Measurements from ENCODE around the gene ATAT1. TPM values are rescaled to one million over a fixed set of nuclear protein-coding genes. Genes with fewer than 3 reads are reported as not detected.
"Not testable (repeated sequence)": the region's sequence is repeated elsewhere in the genome, so short reads cannot be mapped to it uniquely, and the experiment has no call there.

ATAT1 gene
- total and polyA plus RNA-seq, 9 of the 15 experiments (the other 6 are each of a cell fraction or from before 2014, with no cell fraction given) = 0.65 to 5.8 (median 1.6) TPM

DNA sequence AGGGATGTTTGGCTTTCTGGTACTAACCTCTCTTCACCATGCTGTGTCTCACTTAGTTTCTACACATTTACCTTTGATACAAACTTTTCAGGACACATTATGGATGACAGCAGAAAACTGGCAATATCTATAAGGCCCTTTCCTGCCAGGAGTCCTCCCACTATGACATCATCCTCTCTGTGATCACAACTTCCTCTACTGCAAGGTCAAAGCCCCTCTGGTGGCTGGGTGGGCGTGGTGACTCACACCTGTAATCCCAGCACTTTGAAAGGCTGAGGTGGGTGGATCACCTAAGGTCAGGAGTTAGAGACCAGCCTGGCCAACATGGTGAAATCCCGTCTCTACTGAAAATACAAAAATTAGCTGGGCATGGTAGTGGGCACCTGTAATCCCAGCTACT, 39.6 kb downstream of the ATAT1 start:
- BruUV-seq (replicated peaks) = not testable (repeated sequence)

More for the DNA sequence above, 39.6 kb downstream of the ATAT1 start:
- in situ Hi-C loops (cut with MboI); H3K9me3 ChIP-seq (replicated peaks; ENCODE audit: control insufficient read depth, insufficient read depth, low read depth, low read length); H3K27me3 ChIP-seq (ENCODE audit: control insufficient read depth in 2 of 2, insufficient read depth in 2 of 2, low read length in 2 of 2); H3K9me1 ChIP-seq (ENCODE audit: control insufficient read depth, insufficient read depth, low read length); H3K4me2 ChIP-seq (ENCODE audit: insufficient read depth, low read length); intact Hi-C loops (cut with micrococcal nuclease); H2AFZ ChIP-seq (ENCODE audit: low read depth, low read length); H3K9ac ChIP-seq (ENCODE audit: insufficient read depth in 1 of 2, low read depth in 2 of 2, low read length in 2 of 2); H3K79me2 ChIP-seq (ENCODE audit: control insufficient read depth, insufficient read depth, low read length); H3K4me3 ChIP-seq; H4K20me1 ChIP-seq (replicated peaks; ENCODE audit: control insufficient read depth, insufficient read depth, low read length); TF ChIP-seq CEBPG (CRISPR knock-in tag; IDR thresholded peaks at IDR 0.05); JUN (CRISPR knock-in tag; IDR thresholded peaks at IDR 0.05; ENCODE audit: borderline replicate concordance): not testable (repeated sequence)
- peaks cover 83% of the 10 kb centered on the region for H3K36me3 ChIP-seq (ENCODE audit: control insufficient read depth, insufficient read depth, low read length)
- peak in 3 of 4 experiments; percentile 39 to 67 (median 56) for DNase-seq (ENCODE audit: extremely low read depth in 1 of 4, low spot score in 3 of 4)
- FAIRE-seq = peak; percentile 58
- H3K27ac ChIP-seq (ENCODE audit: extremely low read depth, low read depth, low read length) = peak overlapping the region; percentile 39; the same call in 2 of the 3 replicates
- POLR2A ChIA-PET = interaction anchor here (0.6 to 1.2 kb wide), 2 partner anchors 25 to 122 kb away, joined by 4 to 5 read pairs; no protein-coding TSS in a partner anchor
- TF ChIP-seq ZEB2 (IDR thresholded peaks at IDR 0.05) (0 out of 2 replicates have a peak, but pooled peaks have one; percentile 57), ZBTB7A (IDR thresholded peaks at IDR 0.05; ENCODE audit: borderline replicate concordance, control insufficient read depth, low read depth, low read length) (peak; percentile 26; the same call in 1 of the 2 replicates), EGR1 (conservative IDR thresholded peaks at IDR 0.05) (peak; percentile 90), DPF2 (IDR thresholded peaks at IDR 0.05) (peak; percentile 62), JUND (IDR thresholded peaks at IDR 0.05; ENCODE audit: borderline replicate concordance, low read depth, low read length) (peak; percentile 80), JUND (tag; IDR thresholded peaks at IDR 0.05; ENCODE audit: borderline replicate concordance, low read depth, low read length) (0 out of 3 replicates have a peak, but pooled peaks have one; percentile 44), ZNF263 (CRISPR knock-in tag; IDR thresholded peaks at IDR 0.05; ENCODE audit: borderline replicate concordance) (peak; percentile 22; the same call in 1 of the 2 replicates), SMARCE1 (IDR thresholded peaks at IDR 0.05) (peak; percentile 52), KDM1A (IDR thresholded peaks at IDR 0.05) (peak in 1 of 2 experiments; percentile 48; a peak in 2 of 4 replicates), CREM (IDR thresholded peaks at IDR 0.05; ENCODE audit: low read depth) (peak; percentile 42; the same call in 1 of the 2 replicates), CEBPG (tag; conservative IDR thresholded peaks at IDR 0.05 in 1 of 2, IDR thresholded peaks at IDR 0.05 in 1 of 2) (0 out of 4 replicates have a peak, but pooled peaks of 1 of the 2 experiments have one; percentile 13), CBFA2T3 (IDR thresholded peaks at IDR 0.05) (0 out of 2 replicates have a peak, but pooled peaks have one; percentile 5), JUN (IDR thresholded peaks at IDR 0.05; ENCODE audit: borderline replicate concordance, low read depth, low read length) (peak; percentile 43; the same call in 1 of the 2 replicates), ATF7 (IDR thresholded peaks at IDR 0.05) (peak; percentile 88), ARID1B (IDR thresholded peaks at IDR 0.05) (peak; percentile 47; the same call in 1 of the 2 replicates)
- TF ChIP-seq, protein P1, sequence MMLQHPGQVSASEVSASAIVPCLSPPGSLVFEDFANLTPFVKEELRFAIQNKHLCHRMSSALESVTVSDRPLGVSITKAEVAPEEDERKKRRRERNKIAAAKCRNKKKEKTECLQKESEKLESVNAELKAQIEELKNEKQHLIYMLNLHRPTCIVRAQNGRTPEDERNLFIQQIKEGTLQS (IDR thresholded peaks at IDR 0.05) = peak; percentile 96
- TF ChIP-seq, protein P1 (CRISPR knock-in tag; conservative IDR thresholded peaks at IDR 0.05) = not testable (repeated sequence)
- peaks cover 7 to 13% of the 10 kb centered on the region in 2 experiments for H3K4me1 ChIP-seq (replicated peaks in 1 of 2; ENCODE audit: control insufficient read depth in 2 of 2, insufficient read depth in 2 of 2, low read length in 2 of 2)
- CTCF ChIA-PET (ENCODE audit: low intra/inter-chr PET ratio) = interaction anchor here (0.5 kb wide), 1 partner anchor 214 kb away, joined by 3 read pairs; no protein-coding TSS in a partner anchor
- 80% methylated on average over 2 of the region's 2 CpGs for WGBS (ENCODE audit: insufficient coverage, low coverage, missing lambda C conversion rate)
- ATAC-seq = peak; percentile 49; the same call in 1 of the 3 replicates

Data from K562 (cell line).